H9 (cell line): ENCODE results near the gene LMOD1. TPM values are rescaled to one million over a fixed set of nuclear protein-coding genes. Genes with fewer than 3 reads are reported as not detected.

Source experiments
- DNase-seq: peaks from one replicate; pipeline ENCODE4 v3.0.0-alpha.2; 2017
- H2AFZ ChIP-seq: one replicate; pipeline ENCODE4 v1.6.1; 2013; ENCODE audit warnings: mild to moderate bottlenecking, low read length, control low read depth, moderate library complexity
- H2AK5ac ChIP-seq: 2 replicates; pipeline ENCODE4 v1.6.1; 2013; ENCODE audit warnings: low read length, control low read depth, mixed read lengths; ENCODE audit not compliant: insufficient read length
- H2BK120ac ChIP-seq: one replicate; pipeline ENCODE4 v1.6.1; 2013; ENCODE audit warnings: low read depth, mild to moderate bottlenecking, low read length, control low read depth, inconsistent platforms; ENCODE audit not compliant: poor library complexity, severe bottlenecking
- H2BK12ac ChIP-seq: 2 replicates; pipeline ENCODE4 v1.6.1; 2013; ENCODE audit warnings: low read length, control low read depth, mixed read lengths, low read depth; ENCODE audit not compliant: insufficient read length
- H2BK15ac ChIP-seq: 2 replicates; pipeline ENCODE4 v1.6.1; 2013; ENCODE audit warnings: low read depth, low read length, control low read depth
- H2BK20ac ChIP-seq: one replicate; pipeline ENCODE4 v1.6.1; 2013; ENCODE audit warnings: low read depth, mild to moderate bottlenecking, low read length, control low read depth, inconsistent platforms; ENCODE audit not compliant: poor library complexity, severe bottlenecking
- H2BK5ac ChIP-seq: 2 replicates; pipeline ENCODE4 v1.6.1; 2013; ENCODE audit warnings: low read length, control low read depth, mixed read lengths; ENCODE audit not compliant: insufficient read length
- H3K14ac ChIP-seq: 2 replicates; pipeline ENCODE4 v1.6.1; 2013; ENCODE audit warnings: low read length, control low read depth; ENCODE audit not compliant: insufficient read depth
- H3K18ac ChIP-seq: 2 replicates; pipeline ENCODE4 v1.6.1; 2013; ENCODE audit warnings: low read depth, mild to moderate bottlenecking, mixed read lengths, low read length, control low read depth; ENCODE audit not compliant: insufficient read length
- H3K23ac ChIP-seq: 2 replicates; pipeline ENCODE4 v1.6.1; 2013; ENCODE audit warnings: low read length, control low read depth, mixed read lengths, low read depth; ENCODE audit not compliant: insufficient read length
- H3K23me2 ChIP-seq: 2 replicates; pipeline ENCODE4 v1.6.1; 2013; ENCODE audit warnings: low read depth, mild to moderate bottlenecking, mixed read lengths, low read length, control low read depth; ENCODE audit not compliant: insufficient read length, poor library complexity, severe bottlenecking
- H3K27ac ChIP-seq: 2 replicates; pipeline ENCODE4 v1.5.1; 2013; ENCODE audit warnings: low read length, control low read depth, mixed read lengths, low read depth; ENCODE audit not compliant: insufficient read length
- H3K27me3 ChIP-seq: 2 replicates; pipeline ENCODE4 v1.6.1; 2013; ENCODE audit warnings: low read length, control low read depth, inconsistent platforms; ENCODE audit not compliant: insufficient read depth
- H3K4ac ChIP-seq: 2 replicates; pipeline ENCODE4 v1.6.1; 2013; ENCODE audit warnings: low read depth, mild to moderate bottlenecking, control low read depth, inconsistent platforms, low read length, moderate library complexity
- H3K4me1 ChIP-seq: 2 replicates; pipeline ENCODE4 v1.6.1; 2013; ENCODE audit warnings: low read length, control low read depth, inconsistent platforms; ENCODE audit not compliant: insufficient read depth
- H3K4me2 ChIP-seq: 2 replicates; pipeline ENCODE4 v1.6.1; 2013; ENCODE audit warnings: low read length, control low read depth, mixed read lengths; ENCODE audit not compliant: insufficient read length, insufficient read depth
- H3K56ac ChIP-seq: 2 replicates; pipeline ENCODE4 v1.6.1; 2013; ENCODE audit warnings: low read depth, mild to moderate bottlenecking, mixed read lengths, low read length, control low read depth; ENCODE audit not compliant: insufficient read length
- H3K79me1 ChIP-seq: 2 replicates; pipeline ENCODE4 v1.6.1; 2013; ENCODE audit warnings: low read depth, mild to moderate bottlenecking, moderate library complexity, low read length, control low read depth, inconsistent platforms; ENCODE audit not compliant: insufficient read depth, poor library complexity, severe bottlenecking
- H3K79me2 ChIP-seq: 2 replicates; pipeline ENCODE4 v1.6.1; 2013; ENCODE audit warnings: low read length, control low read depth, inconsistent platforms; ENCODE audit not compliant: insufficient read depth
- H3K9ac ChIP-seq: 2 replicates; pipeline ENCODE4 v1.6.1; 2013; ENCODE audit warnings: low read length, control low read depth, mixed read lengths; ENCODE audit not compliant: insufficient read length; ENCODE audit errors: extremely low read depth
- H3K9me3 ChIP-seq: one replicate; pipeline ENCODE4 v1.6.1; 2013; ENCODE audit warnings: low read depth, low read length, inconsistent platforms; ENCODE audit not compliant: control insufficient read depth
- H3T11ph ChIP-seq: one replicate; pipeline ENCODE4 v1.6.1; 2013; ENCODE audit warnings: mild to moderate bottlenecking, low read length, control low read depth, inconsistent platforms
- H4K20me1 ChIP-seq: one replicate; pipeline ENCODE4 v1.6.1; 2013; ENCODE audit not compliant: control insufficient read depth, insufficient read length, insufficient read depth
- H4K5ac ChIP-seq: 2 replicates; pipeline ENCODE4 v1.6.1; 2013; ENCODE audit warnings: low read depth, mild to moderate bottlenecking, mixed read lengths, low read length, control low read depth; ENCODE audit not compliant: insufficient read length
- H4K8ac ChIP-seq: replicated peaks from 2 replicates; pipeline ENCODE4 v1.6.1; 2013; ENCODE audit warnings: low read length, control low read depth, mixed read lengths, low read depth; ENCODE audit not compliant: insufficient read length
- H4K91ac ChIP-seq: 2 replicates; pipeline ENCODE4 v1.6.1; 2013; ENCODE audit warnings: low read depth, mild to moderate bottlenecking, moderate library complexity, mixed read lengths, low read length, control low read depth; ENCODE audit not compliant: insufficient read length
- H3K27ac Mint-ChIP-seq, 3 experiments: 2 replicates in 2 of 3; 3 replicates in 1 of 3; pipeline ENCODE4 v1.8.0; 2020 to 2021; ENCODE audit warnings: mixed read lengths in 3 of 3, mild to moderate bottlenecking in 1 of 3, moderate library complexity in 1 of 3
- H3K27me3 Mint-ChIP-seq: 2 replicates; pipeline ENCODE4 v1.8.0; 2021; ENCODE audit warnings: low read depth, mild to moderate bottlenecking, moderate library complexity, mixed read lengths
- H3K36me3 Mint-ChIP-seq, 3 experiments: 2 replicates in 2 of 3; 3 replicates in 1 of 3; pipeline ENCODE4 v1.8.0; 2020 to 2021; ENCODE audit warnings: low read depth in 3 of 3, mixed read lengths in 3 of 3; ENCODE audit not compliant: insufficient read depth in 1 of 3
- H3K4me1 Mint-ChIP-seq, 2 experiments: 2 replicates each; pipeline ENCODE4 v1.8.0; 2020; ENCODE audit warnings: mixed read lengths in 2 of 2
- H3K4me3 Mint-ChIP-seq, 2 experiments: 2 replicates in 1 of 2; 3 replicates in 1 of 2; pipeline ENCODE4 v1.8.0; 2020 to 2021; ENCODE audit warnings: mild to moderate bottlenecking in 2 of 2, mixed read lengths in 2 of 2, moderate library complexity in 1 of 2
- H3K9me3 Mint-ChIP-seq, 2 experiments: 2 replicates in 1 of 2; 3 replicates in 1 of 2; pipeline ENCODE4 v1.8.0; 2020; ENCODE audit warnings: mild to moderate bottlenecking in 2 of 2, mixed read lengths in 2 of 2, moderate library complexity in 1 of 2
- WGBS: extraction: QIAGEN DNeasy Blood & Tissue Kit; methylation state at CpG from one replicate; pipeline ENCODE4 v1.1.7; 2013; ENCODE audit warnings: missing lambda C conversion rate, low lambda C conversion rate, mixed read lengths; ENCODE audit not compliant: insufficient read length; ENCODE audit errors: extremely low coverage; 5-methylcytosine and 5-hydroxymethylcytosine counted together
- total RNA-seq: library from RNA; stranded (reverse); gene quantifications from 2 replicates; pipeline ENCODE4 v1.2.1, GENCODE V29; 2021
- TF ChIP-seq, protein P1 (sequence below): fragments of 200-600 bp; sonication (generic); conservative IDR thresholded peaks from 3 replicates; pipeline ENCODE4 v1.8.0; 2021; ENCODE audit warnings: antibody characterized with exemption, mild to moderate bottlenecking

LMOD1 gene
- total RNA-seq, 1 experiment from 2014 or later = 0.31 TPM

DNA sequence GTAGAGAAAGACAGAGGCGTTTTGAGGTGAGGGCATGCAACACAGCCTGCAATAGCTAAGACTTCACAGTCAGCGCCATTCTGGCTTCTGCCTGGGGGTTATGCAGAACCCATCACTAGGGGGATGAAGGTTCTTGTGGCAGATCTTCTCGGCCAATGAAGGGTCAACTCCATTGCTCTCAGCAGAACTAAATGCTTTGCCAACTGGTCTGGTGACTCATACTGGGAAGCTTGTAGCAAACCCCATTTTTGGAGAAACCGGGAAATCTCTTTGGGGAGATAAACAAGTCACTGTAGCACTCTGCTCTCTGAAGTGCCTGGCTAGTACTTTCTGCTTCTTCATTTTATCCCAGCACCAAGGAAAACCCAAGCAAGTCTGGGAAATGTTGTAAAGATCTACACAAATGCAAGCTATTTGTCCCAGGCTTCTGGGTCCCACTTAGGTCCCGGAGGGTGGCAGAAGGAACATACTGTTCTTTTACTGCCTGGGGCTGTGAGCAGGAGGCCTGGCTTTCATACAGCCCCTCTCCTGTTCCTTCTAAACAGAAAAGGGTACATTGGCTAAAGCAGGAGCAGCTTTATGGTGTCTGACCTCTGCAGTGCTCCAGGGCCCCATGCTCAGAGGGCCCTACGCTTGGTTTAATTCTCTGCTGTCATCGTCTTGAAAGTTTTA, 28.9 kb downstream of the LMOD1 start:
- Mint-ChIP-seq H3K27ac (no peak overlapping the region), H3K36me3 (no peaks in the 10 kb centered on the region), H3K9me3 (no peaks in the 10 kb centered on the region), H3K4me1 (peaks cover 0 to 3% of the 10 kb centered on the region in 2 experiments; a peak in 3 of 4 replicates), H3K4me3 (no peak overlapping the region), H3K27me3 (no peaks in the 10 kb centered on the region; the same call in none of the 2 replicates)
- Histone ChIP-seq H3K4me2 (no peak overlapping the region), H2BK120ac (no peak overlapping the region), H2BK5ac (no peak overlapping the region), H4K20me1 (no peaks in the 10 kb centered on the region), H3K4ac (no peak overlapping the region), H4K5ac (no peak overlapping the region), H3K56ac (no peak overlapping the region), H3K18ac (no peak overlapping the region), H4K8ac (no peak overlapping the region), H3K14ac (no peak overlapping the region), H3K79me1 (no peaks in the 10 kb centered on the region), H3K79me2 (no peaks in the 10 kb centered on the region), H2BK12ac (no peak overlapping the region), H3K9ac (no peak overlapping the region), H3K23ac (no peak overlapping the region), H3K9me3 (no peaks in the 10 kb centered on the region), H3K4me1 (no peaks in the 10 kb centered on the region), H2AK5ac (no peak overlapping the region), H3K27me3 (no peaks in the 10 kb centered on the region), H2BK20ac (no peak overlapping the region), H4K91ac (no peak overlapping the region), H3K23me2 (no peaks in the 10 kb centered on the region), H3K27ac (no peak overlapping the region), H3T11ph (no peak overlapping the region), H2BK15ac (no peak overlapping the region), H2AFZ (no peak overlapping the region)
- TF ChIP-seq, protein P1, sequence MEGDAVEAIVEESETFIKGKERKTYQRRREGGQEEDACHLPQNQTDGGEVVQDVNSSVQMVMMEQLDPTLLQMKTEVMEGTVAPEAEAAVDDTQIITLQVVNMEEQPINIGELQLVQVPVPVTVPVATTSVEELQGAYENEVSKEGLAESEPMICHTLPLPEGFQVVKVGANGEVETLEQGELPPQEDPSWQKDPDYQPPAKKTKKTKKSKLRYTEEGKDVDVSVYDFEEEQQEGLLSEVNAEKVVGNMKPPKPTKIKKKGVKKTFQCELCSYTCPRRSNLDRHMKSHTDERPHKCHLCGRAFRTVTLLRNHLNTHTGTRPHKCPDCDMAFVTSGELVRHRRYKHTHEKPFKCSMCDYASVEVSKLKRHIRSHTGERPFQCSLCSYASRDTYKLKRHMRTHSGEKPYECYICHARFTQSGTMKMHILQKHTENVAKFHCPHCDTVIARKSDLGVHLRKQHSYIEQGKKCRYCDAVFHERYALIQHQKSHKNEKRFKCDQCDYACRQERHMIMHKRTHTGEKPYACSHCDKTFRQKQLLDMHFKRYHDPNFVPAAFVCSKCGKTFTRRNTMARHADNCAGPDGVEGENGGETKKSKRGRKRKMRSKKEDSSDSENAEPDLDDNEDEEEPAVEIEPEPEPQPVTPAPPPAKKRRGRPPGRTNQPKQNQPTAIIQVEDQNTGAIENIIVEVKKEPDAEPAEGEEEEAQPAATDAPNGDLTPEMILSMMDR = no peak
- DNase-seq = no peak
- WGBS = no CpG with 5 or more reads among the region's 7 CpGs
